ENCODE results near the gene RABEP1. TPM values are rescaled to one million over a fixed set of nuclear protein-coding genes. Genes with fewer than 3 reads are reported as not detected.
A peak's percentile ranks its signal among the peaks of the same experiment; 100 is the strongest.
"Not testable (repeated sequence)": the region's sequence is repeated elsewhere in the genome, so short reads cannot be mapped to it uniquely, and the experiment has no call there.

RABEP1 gene
- polyA plus RNA-seq, 3 donors: 12.7 to 19.1 (median 13.7) TPM

DNA sequence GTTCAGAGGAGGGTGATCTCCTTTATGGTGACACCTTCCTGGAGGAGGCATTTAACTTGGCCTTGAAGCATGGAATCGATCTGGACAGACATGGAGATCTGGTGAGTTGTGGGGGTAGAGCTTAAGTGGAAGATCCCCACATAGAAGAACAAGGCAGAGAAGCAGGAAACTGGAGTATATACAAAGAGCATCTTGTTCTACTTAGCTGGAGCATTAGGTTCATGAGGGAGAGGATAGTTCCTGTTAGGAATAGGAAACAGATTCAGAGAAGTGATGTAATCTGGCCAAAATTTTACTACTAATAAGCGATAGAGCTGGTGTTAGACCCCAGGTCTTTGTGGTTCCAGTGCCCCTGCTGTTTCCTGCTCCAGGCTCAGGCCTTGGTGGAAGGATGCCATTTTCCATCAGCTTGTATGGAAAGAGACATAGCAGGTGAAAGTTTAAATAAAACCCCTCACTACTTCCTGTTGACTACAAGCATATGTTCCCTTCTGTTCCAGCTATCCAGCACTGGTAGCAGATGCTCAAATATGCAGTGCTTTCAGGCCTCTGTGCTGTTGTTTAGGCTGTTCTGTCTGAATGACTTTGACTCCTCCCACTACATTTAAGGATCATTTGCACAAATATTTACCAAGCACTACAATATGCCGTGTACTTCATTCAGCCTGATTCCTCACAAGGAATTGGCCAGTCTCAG, 147.3 kb downstream of the RABEP1 start:
- H4K20me1 ChIP-seq (ENCODE audit: insufficient read depth, low read length): peaks cover 9% of the 10 kb centered on the region
- H3K27me3 ChIP-seq (ENCODE audit: control insufficient read depth in 2 of 2, insufficient read depth in 2 of 2, low read length in 2 of 2): no peaks in the 10 kb centered on the region
- no peak overlapping the region for H3K9ac ChIP-seq (ENCODE audit: insufficient read depth, low read length, poor library complexity, severe bottlenecking)
- H3K4me2 ChIP-seq (replicated peaks; ENCODE audit: extremely low read depth, low read length, poor library complexity, severe bottlenecking): no peak overlapping the region
- no peak overlapping the region for H2AFZ ChIP-seq (ENCODE audit: insufficient read depth, low read depth, low read length, poor library complexity, severe bottlenecking)
- Mint-ChIP-seq H3K27ac (peak overlapping the region in 4 of 7 donors; percentile 8 to 75 (median 36)), H3K9me3 (peaks cover 0 to 1% (median 0%) of the 10 kb centered on the region in 7 donors), H3K4me3 (no peak overlapping the region), H3K27me3 (ENCODE audit: low read depth in 3 of 3) (no peaks in the 10 kb centered on the region), H3K36me3 (peaks cover 84 to 89% of the 10 kb centered on the region in 2 donors), H3K4me1 (peaks cover 4% of the 10 kb centered on the region)
- no peak overlapping the region for H3K4me3 ChIP-seq (replicated peaks in 1 of 3; ENCODE audit: low read depth in 2 of 3, low read length in 3 of 3)
- H3K79me2 ChIP-seq (ENCODE audit: insufficient read depth, low read length): peaks cover 6% of the 10 kb centered on the region
- WGBS (ENCODE audit: insufficient coverage): 100% methylated on average over 2 of the region's 3 CpGs
- DNase-seq: no peak
- H3K4me1 ChIP-seq (ENCODE audit: control insufficient read depth in 1 of 2, insufficient read depth in 2 of 2, low read length in 2 of 2): no peaks in the 10 kb centered on the region
- intact Hi-C loops (cut with micrococcal nuclease): no loop called here
- H3K36me3 ChIP-seq (replicated peaks in 1 of 2; ENCODE audit: control insufficient read depth in 1 of 2, insufficient read depth in 2 of 2, low read length in 2 of 2): peaks cover 83 to 100% of the 10 kb centered on the region in 2 donors
- no peak for TF ChIP-seq CTCF (IDR thresholded peaks at IDR 0.05)
- H3K9me3 ChIP-seq (replicated peaks in 1 of 2; ENCODE audit: control insufficient read depth in 1 of 2, insufficient read depth in 1 of 2, low read length in 2 of 2): no peaks in the 10 kb centered on the region
- H3K27ac ChIP-seq (ENCODE audit: low read depth in 1 of 2, low read length in 2 of 2): peak overlapping the region in 1 of 2 donors; percentile 18

- Histone ChIP-seq H3K27me3 (ENCODE audit: control insufficient read depth in 2 of 2, insufficient read depth in 2 of 2, low read length in 2 of 2) (no peaks in the 10 kb centered on the region), H3K79me2 (ENCODE audit: insufficient read depth, low read length) (peaks cover 15% of the 10 kb centered on the region), H3K4me3 (replicated peaks in 1 of 3; ENCODE audit: low read depth in 2 of 3, low read length in 3 of 3) (no peak overlapping the region), H2AFZ (ENCODE audit: insufficient read depth, low read depth, low read length, poor library complexity, severe bottlenecking) (no peak overlapping the region), H3K36me3 (replicated peaks in 1 of 2; ENCODE audit: control insufficient read depth in 1 of 2, insufficient read depth in 2 of 2, low read length in 2 of 2) (peaks cover 83 to 100% of the 10 kb centered on the region in 2 donors), H3K9ac (ENCODE audit: insufficient read depth, low read length, poor library complexity, severe bottlenecking) (no peak overlapping the region), H3K4me2 (replicated peaks; ENCODE audit: extremely low read depth, low read length, poor library complexity, severe bottlenecking) (no peak overlapping the region), H3K27ac (ENCODE audit: low read depth in 1 of 2, low read length in 2 of 2) (no peak overlapping the region), H4K20me1 (ENCODE audit: insufficient read depth, low read length) (peaks cover 13% of the 10 kb centered on the region), H3K4me1 (ENCODE audit: control insufficient read depth in 1 of 2, insufficient read depth in 2 of 2, low read length in 2 of 2) (no peaks in the 10 kb centered on the region), H3K9me3 (replicated peaks in 1 of 2; ENCODE audit: control insufficient read depth in 1 of 2, insufficient read depth in 1 of 2, low read length in 2 of 2) (no peaks in the 10 kb centered on the region)
- Mint-ChIP-seq H3K27ac (no peak overlapping the region), H3K36me3 (peaks cover 84 to 92% of the 10 kb centered on the region in 2 donors), H3K27me3 (ENCODE audit: low read depth in 3 of 3) (no peaks in the 10 kb centered on the region), H3K4me1 (peaks cover 4% of the 10 kb centered on the region), H3K9me3 (peaks cover 0 to 1% (median 0%) of the 10 kb centered on the region in 7 donors), H3K4me3 (no peak overlapping the region)
- DNase-seq: no peak
- no peak for TF ChIP-seq CTCF (IDR thresholded peaks at IDR 0.05)
- intact Hi-C loops (cut with micrococcal nuclease): loop anchor here in 1 of 2 donors (10.0 kb wide), 1 partner anchor 54 kb away; the partner anchor contains the start of genes DERL2 and MIS12
- WGBS (ENCODE audit: insufficient coverage): 100% methylated on average over 1 of the region's 3 CpGs
These were observed 148.4 kb downstream of the RABEP1 start for GRCh38 chr17:5430413-5430999.

DNA sequence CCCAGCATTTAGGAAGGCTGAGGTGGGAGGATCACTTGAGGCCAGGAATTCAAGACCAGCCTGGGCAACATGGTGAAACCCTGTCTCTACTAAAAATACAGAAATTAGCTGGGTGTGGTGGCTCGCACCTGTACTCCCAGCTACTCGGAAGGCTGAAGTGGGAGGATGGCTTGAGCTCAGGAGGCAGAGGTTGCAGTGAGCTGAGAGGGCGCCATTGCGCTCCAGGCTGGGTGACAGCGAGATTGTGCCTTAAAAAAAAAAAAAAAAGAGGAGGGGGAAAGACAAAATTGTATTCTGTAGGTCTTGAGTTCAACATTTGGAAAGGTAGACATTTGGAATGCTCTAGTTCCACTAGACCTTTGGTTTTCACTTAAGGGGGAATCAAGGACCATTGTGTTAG, 149.2 kb downstream of the RABEP1 start:
- H3K27ac ChIP-seq (ENCODE audit: low read depth in 1 of 2, low read length in 2 of 2); H3K27me3 Mint-ChIP-seq (ENCODE audit: low read depth in 3 of 3); H3K4me1 Mint-ChIP-seq; H2AFZ ChIP-seq (ENCODE audit: insufficient read depth, low read depth, low read length, poor library complexity, severe bottlenecking); H3K9me3 Mint-ChIP-seq; H3K9ac ChIP-seq (ENCODE audit: insufficient read depth, low read length, poor library complexity, severe bottlenecking); H3K9me3 ChIP-seq (replicated peaks in 1 of 2; ENCODE audit: control insufficient read depth in 1 of 2, insufficient read depth in 1 of 2, low read length in 2 of 2); H3K4me1 ChIP-seq (ENCODE audit: control insufficient read depth in 1 of 2, insufficient read depth in 2 of 2, low read length in 2 of 2); H3K4me3 ChIP-seq (replicated peaks in 1 of 3; ENCODE audit: low read depth in 2 of 3, low read length in 3 of 3); DNase-seq; H3K4me2 ChIP-seq (replicated peaks; ENCODE audit: extremely low read depth, low read length, poor library complexity, severe bottlenecking); H3K27me3 ChIP-seq (ENCODE audit: control insufficient read depth in 2 of 2, insufficient read depth in 2 of 2, low read length in 2 of 2); H3K4me3 Mint-ChIP-seq: not testable (repeated sequence)
- no CpG with 5 or more reads among the region's 5 CpGs for WGBS (ENCODE audit: insufficient coverage)
- Mint-ChIP-seq H3K36me3 (peaks cover 80 to 90% of the 10 kb centered on the region in 2 donors), H3K27ac (peak overlapping the region in 2 of 7 donors; percentile 48 to 85)
- intact Hi-C loops (cut with micrococcal nuclease): loop anchor here in 1 of 2 donors (10.0 kb wide), 1 partner anchor 54 kb away; the partner anchor contains the start of genes DERL2 and MIS12
- H4K20me1 ChIP-seq (ENCODE audit: insufficient read depth, low read length): peaks cover 13% of the 10 kb centered on the region
- H3K36me3 ChIP-seq (replicated peaks in 1 of 2; ENCODE audit: control insufficient read depth in 1 of 2, insufficient read depth in 2 of 2, low read length in 2 of 2): peaks cover 76 to 97% of the 10 kb centered on the region in 2 donors
- peaks cover 21% of the 10 kb centered on the region for H3K79me2 ChIP-seq (ENCODE audit: insufficient read depth, low read length)
